H1 (cell line): ENCODE measurements around the gene TRAP1. TPM values are rescaled to one million over a fixed set of nuclear protein-coding genes. Genes with fewer than 3 reads are reported as not detected.

ENCODE experiments used
- CTCF ChIA-PET: fragments of 300-600 bp; sonication (Branson Sonifier 250); formaldehyde crosslinking; loops from one replicate; lab custom pipeline; 2021; ENCODE audit not compliant: partially characterized antibody; lab: Charles Lee
- POLR2A ChIA-PET: fragments of 300-600 bp; sonication (Branson Sonifier 250); formaldehyde crosslinking; loops from one replicate; lab custom pipeline; 2021; ENCODE audit warnings: inconsistent platforms; ENCODE audit not compliant: partially characterized antibody; lab: Charles Lee
- DNase-seq, 2 experiments: peaks; one replicate each; pipeline versions ENCODE4 v3.0.0 to v3.0.0-alpha.2; 2010 to 2022; ENCODE audit warnings: low spot score in 2 of 2, low read depth in 1 of 2, mixed read lengths in 1 of 2
- FAIRE-seq: peaks from 2 replicates; lab custom pipeline; 2011; peaks lifted over from hg19 to GRCh38; lab: Jason Lieb, UNC
- H2AFZ ChIP-seq: 2 replicates; pipeline ENCODE4 v1.8.1; 2012; ENCODE audit warnings: low read length, inconsistent platforms
- H2AK5ac ChIP-seq: 2 replicates; pipeline ENCODE4 v1.6.1; 2013; ENCODE audit warnings: low read depth, low read length
- H2BK120ac ChIP-seq: replicated peaks from 2 replicates; pipeline ENCODE3; 2013; ENCODE audit warnings: low read depth, low read length, inconsistent platforms
- H2BK12ac ChIP-seq: 2 replicates; pipeline ENCODE4 v1.6.1; 2013; ENCODE audit warnings: low read depth, low read length
- H2BK15ac ChIP-seq: 2 replicates; pipeline ENCODE4 v1.6.1; 2013; ENCODE audit warnings: low read length
- H2BK20ac ChIP-seq: 2 replicates; pipeline ENCODE4 v1.6.1; 2013; ENCODE audit warnings: low read length
- H2BK5ac ChIP-seq: 2 replicates; pipeline ENCODE4 v1.6.1; 2013; ENCODE audit warnings: low read depth, low read length
- H3K14ac ChIP-seq: 2 replicates; pipeline ENCODE4 v1.6.1; 2013; ENCODE audit warnings: inconsistent platforms; ENCODE audit not compliant: insufficient read length
- H3K18ac ChIP-seq: 2 replicates; pipeline ENCODE4 v1.6.1; 2013; ENCODE audit warnings: low read length; ENCODE audit errors: extremely low read depth
- H3K23ac ChIP-seq: 2 replicates; pipeline ENCODE4 v1.6.1; 2013; ENCODE audit warnings: inconsistent platforms; ENCODE audit not compliant: insufficient read length
- H3K23me2 ChIP-seq: 2 replicates; pipeline ENCODE4 v1.6.1; 2013; ENCODE audit warnings: low read depth, low read length
- H3K27ac ChIP-seq: 2 replicates; pipeline ENCODE4 v1.6.1; 2011; ENCODE audit warnings: low read depth, low read length, inconsistent platforms
- H3K27me3 ChIP-seq, 4 experiments: replicated peaks in 1 of 4; 1 replicate in 1 of 4; 2 replicates in 3 of 4; pipeline versions ENCODE4 v1.6.1 to v1.8.1; 2011 to 2013; ENCODE audit warnings: low read length in 3 of 4, mild to moderate bottlenecking in 3 of 4, inconsistent platforms in 2 of 4, mixed read lengths in 2 of 4, moderate library complexity in 1 of 4; ENCODE audit not compliant: control insufficient read depth in 3 of 4, insufficient read depth in 3 of 4; ENCODE audit errors: extremely low read depth in 1 of 4
- H3K36me3 ChIP-seq, 4 experiments: 2 replicates each; pipeline versions ENCODE4 v1.6.1 to v1.8.1; 2011 to 2013; ENCODE audit warnings: mild to moderate bottlenecking in 4 of 4, low read length in 3 of 4, moderate library complexity in 2 of 4, control low read depth in 1 of 4, inconsistent platforms in 1 of 4; ENCODE audit not compliant: insufficient read depth in 4 of 4, control insufficient read depth in 2 of 4
- H3K4ac ChIP-seq: replicated peaks from 2 replicates; pipeline ENCODE3; 2013; ENCODE audit warnings: low read length, low read depth, mixed read lengths, inconsistent platforms; ENCODE audit not compliant: insufficient read length
- H3K4me1 ChIP-seq, 4 experiments: replicated peaks in 1 of 4; 1 replicate in 1 of 4; 2 replicates in 3 of 4; pipeline versions ENCODE4 v1.6.1 to v1.8.1; 2011 to 2013; ENCODE audit warnings: low read length in 3 of 4, inconsistent platforms in 2 of 4, mixed read lengths in 1 of 4; ENCODE audit not compliant: insufficient read depth in 4 of 4, control insufficient read depth in 3 of 4
- H3K4me2 ChIP-seq, 2 experiments: 2 replicates each; pipeline versions ENCODE4 v1.6.1 to v1.8.1; 2011 to 2013; ENCODE audit warnings: low read depth in 2 of 2, low read length in 2 of 2, control low read depth in 1 of 2, inconsistent platforms in 1 of 2, mild to moderate bottlenecking in 1 of 2; ENCODE audit not compliant: insufficient read depth in 1 of 2
- H3K4me3 ChIP-seq, 4 experiments: fragments of 200-600, 300-600 bp in 1 of 4; sonication (generic), shearing (Covaris generic), sonication (Bioruptor Twin) in 1 of 4; 2 replicates each; pipeline versions ENCODE4 v1.5.1 to v1.8.1; 2011 to 2016; ENCODE audit warnings: low read length in 4 of 4, low read depth in 3 of 4, control low read depth in 2 of 4, inconsistent platforms in 2 of 4, mild to moderate bottlenecking in 2 of 4, mixed read lengths in 1 of 4, moderate library complexity in 1 of 4; ENCODE audit not compliant: insufficient read depth in 2 of 4; ENCODE audit errors: extremely low read depth in 1 of 4
- H3K56ac ChIP-seq: replicated peaks from 2 replicates; pipeline ENCODE3; 2013; ENCODE audit warnings: low read depth, mild to moderate bottlenecking, mixed read lengths, low read length, inconsistent platforms; ENCODE audit not compliant: insufficient read length
- H3K79me1 ChIP-seq: 2 replicates; pipeline ENCODE4 v1.6.1; 2013; ENCODE audit warnings: low read depth, low read length, control low read depth
- H3K79me2 ChIP-seq, 2 experiments: 2 replicates each; pipeline versions ENCODE4 v1.6.1 to v1.8.1; 2012 to 2013; ENCODE audit warnings: low read length in 2 of 2, mild to moderate bottlenecking in 2 of 2, inconsistent platforms in 1 of 2; ENCODE audit not compliant: insufficient read depth in 2 of 2, control insufficient read depth in 1 of 2
- H3K9ac ChIP-seq, 4 experiments: replicated peaks in 1 of 4; 1 replicate in 1 of 4; 2 replicates in 3 of 4; pipeline versions ENCODE4 v1.6.1 to v1.8.1; 2011 to 2013; ENCODE audit warnings: low read depth in 3 of 4, low read length in 3 of 4, control low read depth in 2 of 4, mild to moderate bottlenecking in 2 of 4, moderate library complexity in 2 of 4, inconsistent platforms in 1 of 4; ENCODE audit errors: extremely low read depth in 1 of 4
- H3K9me3 ChIP-seq, 2 experiments: 2 replicates each; pipeline versions ENCODE4 v1.6.1 to v1.8.1; 2012 to 2013; ENCODE audit warnings: mild to moderate bottlenecking in 2 of 2, moderate library complexity in 2 of 2, control low read depth in 1 of 2, inconsistent platforms in 1 of 2, low read depth in 1 of 2, low read length in 1 of 2, mixed read lengths in 1 of 2; ENCODE audit not compliant: insufficient read depth in 2 of 2
- H4K20me1 ChIP-seq, 2 experiments: replicated peaks in 1 of 2; 2 replicates each; pipeline versions ENCODE3 to v1.8.1; 2011 to 2013; ENCODE audit warnings: inconsistent platforms in 2 of 2, low read length in 2 of 2, mild to moderate bottlenecking in 1 of 2; ENCODE audit not compliant: insufficient read depth in 2 of 2, control insufficient read depth in 1 of 2
- H4K5ac ChIP-seq: 2 replicates; pipeline ENCODE4 v1.6.1; 2013; ENCODE audit warnings: low read length, low read depth, mixed read lengths, inconsistent platforms; ENCODE audit not compliant: insufficient read length
- H4K8ac ChIP-seq: 2 replicates; pipeline ENCODE4 v1.8.0; 2013; ENCODE audit warnings: mild to moderate bottlenecking, moderate library complexity, low read length, inconsistent platforms; ENCODE audit not compliant: insufficient read depth; ENCODE audit errors: extremely low read depth
- H4K91ac ChIP-seq: replicated peaks from 2 replicates; pipeline ENCODE3; 2013; ENCODE audit warnings: low read length, mixed read lengths, inconsistent platforms; ENCODE audit not compliant: insufficient read length
- BACH1 ChIP-seq: IDR thresholded peaks from 2 replicates; pipeline ENCODE4 v1.6.1; 2012; ENCODE audit warnings: low read length, improper control_type of control experiment
- CBX5 ChIP-seq: fragments of 300-800, 300-1000 bp; sonication (generic); IDR thresholded peaks from 2 replicates; pipeline ENCODE4 v1.7.1; 2016; ENCODE audit warnings: antibody characterized with exemption, low read length, low read depth
- CREB1 ChIP-seq: IDR thresholded peaks from 2 replicates; pipeline ENCODE4 v1.6.1; 2012; ENCODE audit warnings: inconsistent platforms
- EP300 ChIP-seq, 2 experiments: IDR thresholded peaks; 1 replicate in 1 of 2; 2 replicates in 1 of 2; pipeline ENCODE4 v1.6.1; 2011 to 2012; ENCODE audit warnings: low read depth in 2 of 2, low read length in 2 of 2, mild to moderate bottlenecking in 2 of 2, borderline replicate concordance in 1 of 2, inconsistent platforms in 1 of 2, moderate library complexity in 1 of 2
- JUND ChIP-seq: IDR thresholded peaks from 2 replicates; pipeline ENCODE4 v1.6.1; 2011; ENCODE audit warnings: mild to moderate bottlenecking, improper control_type of control experiment, low read length
- POLR2AphosphoS5 ChIP-seq: IDR thresholded peaks from 2 replicates; pipeline ENCODE4 v1.6.1; 2011; ENCODE audit warnings: low read depth, low read length
- POU5F1 ChIP-seq: IDR thresholded peaks from 2 replicates; pipeline ENCODE4 v1.6.1; 2011; ENCODE audit warnings: low read depth, mild to moderate bottlenecking, low read length, moderate library complexity
- SAP30 ChIP-seq: fragments of 300-600 bp; sonication (generic); IDR thresholded peaks from 2 replicates; pipeline ENCODE4 v1.7.1; 2012; ENCODE audit warnings: low read length, moderate library complexity, mild to moderate bottlenecking, inconsistent platforms; ENCODE audit not compliant: insufficient read depth, insufficient replicate concordance
- YY1 ChIP-seq: IDR thresholded peaks from 2 replicates; pipeline ENCODE4 v1.6.1; 2011; ENCODE audit warnings: low read depth, mild to moderate bottlenecking, low read length
- WGBS, 2 experiments: shearing (Covaris generic) in 1 of 2; methylation state at CpG; one replicate each; pipeline versions ENCODE4 v1.1.6 to v1.1.7; 2013 to 2015; ENCODE audit warnings: low lambda C conversion rate in 2 of 2, mixed read lengths in 2 of 2, inconsistent platforms in 1 of 2, low coverage in 1 of 2, missing lambda C conversion rate in 1 of 2; ENCODE audit not compliant: insufficient replicate concordance in 2 of 2, insufficient coverage in 1 of 2, insufficient read length in 1 of 2; ENCODE audit errors: extremely low coverage in 1 of 2, missing lambda C conversion rate in 1 of 2; 5-methylcytosine and 5-hydroxymethylcytosine counted together
- polyA plus RNA-seq, 7 experiments: library from polyadenylated mRNA; depleted of rRNA in 3 of 7; stranded (reverse) in 5 of 7; unstranded in 2 of 7; fragments of >200 nt in 5 of 7; fragments of 200-250 nt in 2 of 7; gene quantifications; 1 replicate in 5 of 7; 2 replicates in 1 of 7; 4 replicates in 1 of 7; pipeline versions ENCODE4 v1.2.1 to v1.2.3, GENCODE V29; 2011 to 2013; ENCODE audit warnings: missing spikeins in 2 of 7, mixed read lengths in 2 of 7
- total RNA-seq: library from RNA; stranded (reverse); fragmentation: NEBNext Ultra II Directional; extraction: Animal tissue kit (Norgen Biotek cat#: 25700); gene quantifications from 2 replicates; pipeline ENCODE4 v1.2.1, GENCODE V29; 2021

Gene TRAP1
- total and polyA plus RNA-seq, 2 of the 8 experiments (the other 6 are each of a cell fraction or from before 2014, with no cell fraction given), result 215 to 283 TPM

GRCh38 chr16:3740186-3740585, 22.9 kb upstream of the TRAP1 start:
- DNase-seq (no peak), FAIRE-seq (no peak)
- Histone ChIP-seq H3K79me2 (no peaks in the 10 kb centered on the region), H4K91ac (no peak overlapping the region), H3K27ac (no peak overlapping the region), H2BK12ac (no peak overlapping the region), H3K4me1 (no peaks in the 10 kb centered on the region; a peak in 1 of 7 replicates), H3K36me3 (peaks cover 22 to 71% (median 49%) of the 10 kb centered on the region in 4 experiments), H2AFZ (no peak overlapping the region), H2BK5ac (no peak overlapping the region), H4K8ac (no peak overlapping the region), H3K4me3 (no peak overlapping the region), H3K9ac (no peak overlapping the region), H3K4me2 (no peak overlapping the region), H2BK15ac (no peak overlapping the region), H3K56ac (no peak overlapping the region), H3K23ac (no peak overlapping the region), H4K20me1 (peaks cover 0 to 1% of the 10 kb centered on the region in 2 experiments), H4K5ac (no peak overlapping the region), H3K18ac (no peak overlapping the region), H2BK20ac (no peak overlapping the region), H3K14ac (no peak overlapping the region), H3K79me1 (no peaks in the 10 kb centered on the region), H2BK120ac (no peak overlapping the region), H2AK5ac (no peak overlapping the region), H3K27me3 (no peaks in the 10 kb centered on the region), H3K9me3 (no peaks in the 10 kb centered on the region), H3K23me2 (no peaks in the 10 kb centered on the region), H3K4ac (no peak overlapping the region)
- no peak for TF ChIP-seq POU5F1
- TF ChIP-seq BACH1, result no peak
- no peak for TF ChIP-seq YY1
- no peak for TF ChIP-seq CBX5
- no peak for TF ChIP-seq EP300 (IDR thresholded peaks at IDR 0.05; ENCODE audit: borderline replicate concordance in 1 of 2, low read depth in 2 of 2, low read length in 2 of 2)
- TF ChIP-seq POLR2AphosphoS5, result no peak
- no peak for TF ChIP-seq CREB1
- TF ChIP-seq SAP30, result no peak
- TF ChIP-seq JUND, result no peak
- 97% methylated on average over 14 of the region's 14 CpGs; no CpG with 5 or more reads in 1 of the 2 experiments for WGBS, 2 experiments
- CTCF ChIA-PET, result interaction anchor here (0.5 to 1.3 kb wide), 3 partner anchors 39 to 198 kb away, joined by 3 to 4 read pairs (median 3); no protein-coding TSS in a partner anchor
- POLR2A ChIA-PET, result no interaction called here
